ENCODE results near the gene CASZ1.

GRCh38 chr1:10814312-10814711, 17.9 kb upstream of the CASZ1 start:
- TF ChIP-seq POLR2A (IDR thresholded peaks at IDR 0.05; ENCODE audit: low read depth, low read length) (no peak), TAF1 (IDR thresholded peaks at IDR 0.05; ENCODE audit: borderline replicate concordance, low read depth, low read length) (no peak)

All from GM12892 (cell line).